Duodenal mucosa (tissue), 2 donors: ENCODE measurements around the gene DPYSL5.

ENCODE experiments used
- H3K27ac ChIP-seq: one replicate; pipeline ENCODE4 v1.7.0; 2013; ENCODE audit warnings: low read depth, low read length
- H3K27me3 ChIP-seq, 2 donors: one replicate each; pipeline ENCODE4 v1.7.0; 2013; ENCODE audit warnings: low read length in 2 of 2, control low read depth in 1 of 2; ENCODE audit not compliant: insufficient read depth in 2 of 2, control insufficient read depth in 1 of 2
- H3K36me3 ChIP-seq, 2 donors: one replicate each; pipeline ENCODE4 v1.7.0; 2013; ENCODE audit warnings: low read length in 2 of 2, control low read depth in 1 of 2; ENCODE audit not compliant: insufficient read depth in 2 of 2, control insufficient read depth in 1 of 2
- H3K4me1 ChIP-seq, 2 donors: one replicate each; pipeline ENCODE4 v1.7.0; 2013; ENCODE audit warnings: low read length in 2 of 2, control low read depth in 1 of 2; ENCODE audit not compliant: insufficient read depth in 2 of 2, control insufficient read depth in 1 of 2
- H3K4me3 ChIP-seq, 2 donors: one replicate each; pipeline ENCODE4 v1.7.0; 2013; ENCODE audit warnings: low read length in 2 of 2, low read depth in 1 of 2
- H3K9ac ChIP-seq, 2 donors: one replicate each; pipeline ENCODE4 v1.7.0; 2013; ENCODE audit warnings: low read length in 2 of 2, low read depth in 1 of 2
- H3K9me3 ChIP-seq, 2 donors: one replicate each; pipeline ENCODE4 v1.7.0; 2013; ENCODE audit warnings: low read length in 2 of 2, control low read depth in 1 of 2; ENCODE audit not compliant: control insufficient read depth in 1 of 2

Gene DPYSL5

GRCh38 chr2:26942543-26943295 lies 94.8 kb downstream of the DPYSL5 start:
- no peak overlapping the region for H3K27ac ChIP-seq
- no peak overlapping the region for H3K9ac ChIP-seq
- no peaks in the 10 kb centered on the region for H3K36me3 ChIP-seq
- H3K4me1 ChIP-seq, result no peaks in the 10 kb centered on the region
- no peak overlapping the region for H3K4me3 ChIP-seq
- no peaks in the 10 kb centered on the region for H3K9me3 ChIP-seq
- H3K27me3 ChIP-seq, result peaks cover 4 to 11% of the 10 kb centered on the region in 2 donors

DNA sequence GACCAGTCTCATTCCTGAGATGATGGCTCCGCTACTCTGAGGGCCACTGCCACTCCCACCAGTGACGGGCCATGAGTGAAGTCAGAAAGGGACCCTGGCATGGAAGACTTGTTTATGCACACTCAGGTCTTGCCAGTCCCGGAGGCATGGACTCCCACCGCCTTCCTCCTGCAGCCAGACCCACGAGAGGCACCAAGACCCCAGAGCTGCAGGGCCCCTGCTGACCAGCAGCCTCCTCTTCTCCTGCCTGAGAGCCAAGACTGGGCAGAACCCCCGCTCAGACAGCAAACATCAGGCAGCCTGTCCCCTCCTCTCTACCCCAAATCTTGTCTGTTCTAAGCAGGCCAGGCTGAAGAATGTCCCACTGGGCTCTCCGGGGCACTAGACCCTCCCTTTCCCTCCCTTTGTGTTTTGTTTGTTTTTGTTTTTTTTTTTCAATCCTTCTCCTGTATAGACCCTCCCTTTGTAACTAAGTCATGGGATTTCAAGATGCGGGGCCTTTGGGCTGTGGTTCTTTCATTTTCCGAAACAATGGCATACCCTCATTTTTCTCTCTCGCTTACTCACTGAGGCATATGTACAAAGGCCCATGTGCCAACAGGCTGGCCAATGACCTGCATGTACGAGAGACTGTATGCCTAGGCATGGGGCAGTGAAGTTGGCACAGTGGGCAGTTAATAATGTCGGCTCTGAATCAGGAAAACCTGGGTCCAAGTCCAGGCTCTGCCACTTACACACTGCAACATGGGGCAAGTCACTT lies 98.2 kb downstream of the DPYSL5 start:
- no peaks in the 10 kb centered on the region for H3K9me3 ChIP-seq

GRCh38 chr2:26946841-26947784 lies 99.2 kb downstream of the DPYSL5 start:
- no peaks in the 10 kb centered on the region for H3K4me1 ChIP-seq
- H3K4me3 ChIP-seq, result no peak overlapping the region
- no peaks in the 10 kb centered on the region for H3K9me3 ChIP-seq
- peaks cover 4 to 11% of the 10 kb centered on the region in 2 donors for H3K27me3 ChIP-seq
- H3K27ac ChIP-seq, result no peak overlapping the region
- H3K9ac ChIP-seq, result no peak overlapping the region
- no peaks in the 10 kb centered on the region for H3K36me3 ChIP-seq

More for the DNA sequence above, 98.2 kb downstream of the DPYSL5 start:
- no peak overlapping the region for H3K4me3 ChIP-seq
- peaks cover 4 to 11% of the 10 kb centered on the region in 2 donors for H3K27me3 ChIP-seq
- no peak overlapping the region for H3K27ac ChIP-seq
- H3K9ac ChIP-seq, result no peak overlapping the region
- no peaks in the 10 kb centered on the region for H3K36me3 ChIP-seq
- no peaks in the 10 kb centered on the region for H3K4me1 ChIP-seq

DNA sequence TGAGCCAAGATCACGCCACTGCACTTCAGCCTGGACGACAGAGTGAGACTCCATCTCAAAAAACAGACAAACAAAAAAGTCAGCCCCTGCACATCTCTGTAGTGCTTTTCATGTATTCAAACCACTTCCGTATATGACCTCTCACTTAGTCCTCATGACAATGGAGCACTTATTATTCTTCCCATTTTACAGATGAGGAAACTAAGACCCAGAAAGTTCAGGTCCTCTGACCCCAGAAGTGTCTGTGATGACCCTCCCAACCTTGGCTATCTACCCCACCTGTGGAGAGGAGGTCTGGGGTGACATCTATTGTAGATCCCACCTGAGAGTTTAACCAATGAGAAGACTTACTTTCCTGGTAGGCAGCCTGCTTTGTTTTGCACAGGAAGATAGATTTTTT lies 100.9 kb downstream of the DPYSL5 start:
- Histone ChIP-seq H3K4me1 (no peaks in the 10 kb centered on the region), H3K36me3 (no peaks in the 10 kb centered on the region), H3K9me3 (no peaks in the 10 kb centered on the region), H3K9ac (no peak overlapping the region), H3K4me3 (no peak overlapping the region), H3K27ac (no peak overlapping the region), H3K27me3 (peaks cover under 1 to 9% of the 10 kb centered on the region in 2 donors)

DNA sequence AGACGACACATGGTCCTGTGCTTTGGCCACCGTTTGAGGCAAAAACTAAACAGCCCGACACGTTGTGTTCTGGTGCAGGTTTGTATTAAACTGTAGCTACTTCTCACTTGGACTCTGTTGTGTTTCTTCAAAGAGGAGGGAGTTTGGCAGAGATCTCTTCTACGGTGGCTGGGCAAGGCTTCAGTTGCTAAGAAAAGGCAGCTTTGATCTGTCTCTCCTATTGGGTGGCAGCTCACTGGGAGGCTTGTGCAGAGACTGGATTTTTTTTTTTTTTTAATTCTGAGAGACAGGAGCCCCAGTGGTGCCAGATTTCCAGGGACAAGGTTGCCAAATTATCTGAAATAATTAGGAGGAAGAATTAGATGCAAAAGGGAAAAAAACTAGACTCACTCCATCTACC lies 102.3 kb downstream of the DPYSL5 start:
- Histone ChIP-seq H3K9me3 (no peaks in the 10 kb centered on the region), H3K4me1 (no peaks in the 10 kb centered on the region), H3K36me3 (no peaks in the 10 kb centered on the region), H3K4me3 (no peak overlapping the region), H3K27ac (no peak overlapping the region), H3K9ac (no peak overlapping the region), H3K27me3 (peaks cover 4 to 12% of the 10 kb centered on the region in 2 donors)

DNA sequence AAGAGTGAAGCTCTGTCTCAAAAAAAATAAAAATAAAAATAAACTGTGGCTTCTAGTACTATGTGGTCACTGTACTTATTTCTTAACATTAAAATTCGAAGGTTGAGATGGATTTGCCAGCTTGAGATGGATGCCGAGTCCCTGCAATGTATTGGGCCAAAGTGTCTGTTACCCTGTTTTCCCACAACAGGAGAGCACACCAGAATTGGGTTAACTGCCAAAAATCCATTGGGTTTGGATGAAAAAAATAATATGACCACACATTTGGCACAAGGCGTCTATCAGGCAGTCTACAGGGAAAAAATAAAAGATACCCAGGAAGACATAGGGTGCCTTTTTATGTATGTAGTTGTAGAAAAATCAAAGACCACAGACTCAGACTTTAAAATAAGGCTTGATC lies 103.3 kb downstream of the DPYSL5 start:
- Histone ChIP-seq H3K9me3 (no peaks in the 10 kb centered on the region), H3K4me1 (no peaks in the 10 kb centered on the region), H3K4me3 (no peak overlapping the region), H3K36me3 (no peaks in the 10 kb centered on the region), H3K27me3 (peaks cover 4 to 5% of the 10 kb centered on the region in 2 donors), H3K9ac (no peak overlapping the region), H3K27ac (no peak overlapping the region)

GRCh38 chr2:26952374-26952773 lies 104.4 kb downstream of the DPYSL5 start:
- H3K9ac ChIP-seq, result no peak overlapping the region
- H3K4me1 ChIP-seq, result no peaks in the 10 kb centered on the region
- no peak overlapping the region for H3K4me3 ChIP-seq
- H3K27ac ChIP-seq, result no peak overlapping the region
- H3K27me3 ChIP-seq, result peaks cover 5 to 10% of the 10 kb centered on the region in 2 donors
- H3K36me3 ChIP-seq, result no peaks in the 10 kb centered on the region
- no peaks in the 10 kb centered on the region for H3K9me3 ChIP-seq

- H3K27ac ChIP-seq, result no peak overlapping the region
- H3K9me3 ChIP-seq, result no peaks in the 10 kb centered on the region
- H3K9ac ChIP-seq, result no peak overlapping the region
- no peak overlapping the region for H3K4me3 ChIP-seq
- no peaks in the 10 kb centered on the region for H3K36me3 ChIP-seq
- H3K4me1 ChIP-seq, result no peaks in the 10 kb centered on the region
- H3K27me3 ChIP-seq, result peaks cover 10 to 15% of the 10 kb centered on the region in 2 donors
Observed at GRCh38 chr2:26954135-26954534, 106.2 kb downstream of the DPYSL5 start.

- Histone ChIP-seq H3K9me3 (no peaks in the 10 kb centered on the region), H3K36me3 (no peaks in the 10 kb centered on the region), H3K27me3 (peaks cover 10 to 15% of the 10 kb centered on the region in 2 donors), H3K9ac (no peak overlapping the region), H3K4me1 (no peaks in the 10 kb centered on the region), H3K4me3 (no peak overlapping the region), H3K27ac (no peak overlapping the region)
Observed at GRCh38 chr2:26957041-26957440, 109.1 kb downstream of the DPYSL5 start.
